H1 (cell line): Measurements from ENCODE around the gene RASEF. TPM values are rescaled to one million over a fixed set of nuclear protein-coding genes. Genes with fewer than 3 reads are reported as not detected.

Experiments used
- CTCF ChIA-PET: fragments of 300-600 bp; sonication (Branson Sonifier 250); formaldehyde crosslinking; loops from one replicate; lab custom pipeline; 2021; ENCODE audit not compliant: partially characterized antibody; lab: Charles Lee
- POLR2A ChIA-PET: fragments of 300-600 bp; sonication (Branson Sonifier 250); formaldehyde crosslinking; loops from one replicate; lab custom pipeline; 2021; ENCODE audit warnings: inconsistent platforms; ENCODE audit not compliant: partially characterized antibody; lab: Charles Lee
- DNase-seq, 2 experiments: peaks; one replicate each; pipeline versions ENCODE4 v3.0.0 to v3.0.0-alpha.2; 2010 to 2022; ENCODE audit warnings: low spot score in 2 of 2, low read depth in 1 of 2, mixed read lengths in 1 of 2
- FAIRE-seq: peaks from 2 replicates; lab custom pipeline; 2011; peaks lifted over from hg19 to GRCh38; lab: Jason Lieb, UNC
- H2AFZ ChIP-seq: 2 replicates; pipeline ENCODE4 v1.8.1; 2012; ENCODE audit warnings: low read length, inconsistent platforms
- H2AK5ac ChIP-seq: 2 replicates; pipeline ENCODE4 v1.6.1; 2013; ENCODE audit warnings: low read depth, low read length
- H2BK120ac ChIP-seq: replicated peaks from 2 replicates; pipeline ENCODE3; 2013; ENCODE audit warnings: low read depth, low read length, inconsistent platforms
- H2BK12ac ChIP-seq: 2 replicates; pipeline ENCODE4 v1.6.1; 2013; ENCODE audit warnings: low read depth, low read length
- H2BK15ac ChIP-seq: 2 replicates; pipeline ENCODE4 v1.6.1; 2013; ENCODE audit warnings: low read length
- H2BK20ac ChIP-seq: 2 replicates; pipeline ENCODE4 v1.6.1; 2013; ENCODE audit warnings: low read length
- H2BK5ac ChIP-seq: 2 replicates; pipeline ENCODE4 v1.6.1; 2013; ENCODE audit warnings: low read depth, low read length
- H3K14ac ChIP-seq: 2 replicates; pipeline ENCODE4 v1.6.1; 2013; ENCODE audit warnings: inconsistent platforms; ENCODE audit not compliant: insufficient read length
- H3K18ac ChIP-seq: 2 replicates; pipeline ENCODE4 v1.6.1; 2013; ENCODE audit warnings: low read length; ENCODE audit errors: extremely low read depth
- H3K23ac ChIP-seq: 2 replicates; pipeline ENCODE4 v1.6.1; 2013; ENCODE audit warnings: inconsistent platforms; ENCODE audit not compliant: insufficient read length
- H3K23me2 ChIP-seq: 2 replicates; pipeline ENCODE4 v1.6.1; 2013; ENCODE audit warnings: low read depth, low read length
- H3K27ac ChIP-seq: 2 replicates; pipeline ENCODE4 v1.6.1; 2011; ENCODE audit warnings: low read depth, low read length, inconsistent platforms
- H3K27me3 ChIP-seq, 4 experiments: replicated peaks in 1 of 4; 1 replicate in 1 of 4; 2 replicates in 3 of 4; pipeline versions ENCODE4 v1.6.1 to v1.8.1; 2011 to 2013; ENCODE audit warnings: low read length in 3 of 4, mild to moderate bottlenecking in 3 of 4, inconsistent platforms in 2 of 4, mixed read lengths in 2 of 4, moderate library complexity in 1 of 4; ENCODE audit not compliant: control insufficient read depth in 3 of 4, insufficient read depth in 3 of 4; ENCODE audit errors: extremely low read depth in 1 of 4
- H3K36me3 ChIP-seq, 4 experiments: 2 replicates each; pipeline versions ENCODE4 v1.6.1 to v1.8.1; 2011 to 2013; ENCODE audit warnings: mild to moderate bottlenecking in 4 of 4, low read length in 3 of 4, moderate library complexity in 2 of 4, control low read depth in 1 of 4, inconsistent platforms in 1 of 4; ENCODE audit not compliant: insufficient read depth in 4 of 4, control insufficient read depth in 2 of 4
- H3K4ac ChIP-seq: replicated peaks from 2 replicates; pipeline ENCODE3; 2013; ENCODE audit warnings: low read length, low read depth, mixed read lengths, inconsistent platforms; ENCODE audit not compliant: insufficient read length
- H3K4me1 ChIP-seq, 4 experiments: replicated peaks in 1 of 4; 1 replicate in 1 of 4; 2 replicates in 3 of 4; pipeline versions ENCODE4 v1.6.1 to v1.8.1; 2011 to 2013; ENCODE audit warnings: low read length in 3 of 4, inconsistent platforms in 2 of 4, mixed read lengths in 1 of 4; ENCODE audit not compliant: insufficient read depth in 4 of 4, control insufficient read depth in 3 of 4
- H3K4me2 ChIP-seq, 2 experiments: 2 replicates each; pipeline versions ENCODE4 v1.6.1 to v1.8.1; 2011 to 2013; ENCODE audit warnings: low read depth in 2 of 2, low read length in 2 of 2, control low read depth in 1 of 2, inconsistent platforms in 1 of 2, mild to moderate bottlenecking in 1 of 2; ENCODE audit not compliant: insufficient read depth in 1 of 2
- H3K4me3 ChIP-seq, 4 experiments: fragments of 200-600, 300-600 bp in 1 of 4; sonication (generic), shearing (Covaris generic), sonication (Bioruptor Twin) in 1 of 4; 2 replicates each; pipeline versions ENCODE4 v1.5.1 to v1.8.1; 2011 to 2016; ENCODE audit warnings: low read length in 4 of 4, low read depth in 3 of 4, control low read depth in 2 of 4, inconsistent platforms in 2 of 4, mild to moderate bottlenecking in 2 of 4, mixed read lengths in 1 of 4, moderate library complexity in 1 of 4; ENCODE audit not compliant: insufficient read depth in 2 of 4; ENCODE audit errors: extremely low read depth in 1 of 4
- H3K56ac ChIP-seq: replicated peaks from 2 replicates; pipeline ENCODE3; 2013; ENCODE audit warnings: low read depth, mild to moderate bottlenecking, mixed read lengths, low read length, inconsistent platforms; ENCODE audit not compliant: insufficient read length
- H3K79me1 ChIP-seq: 2 replicates; pipeline ENCODE4 v1.6.1; 2013; ENCODE audit warnings: low read depth, low read length, control low read depth
- H3K79me2 ChIP-seq, 2 experiments: 2 replicates each; pipeline versions ENCODE4 v1.6.1 to v1.8.1; 2012 to 2013; ENCODE audit warnings: low read length in 2 of 2, mild to moderate bottlenecking in 2 of 2, inconsistent platforms in 1 of 2; ENCODE audit not compliant: insufficient read depth in 2 of 2, control insufficient read depth in 1 of 2
- H3K9ac ChIP-seq, 4 experiments: replicated peaks in 1 of 4; 1 replicate in 1 of 4; 2 replicates in 3 of 4; pipeline versions ENCODE4 v1.6.1 to v1.8.1; 2011 to 2013; ENCODE audit warnings: low read depth in 3 of 4, low read length in 3 of 4, control low read depth in 2 of 4, mild to moderate bottlenecking in 2 of 4, moderate library complexity in 2 of 4, inconsistent platforms in 1 of 4; ENCODE audit errors: extremely low read depth in 1 of 4
- H3K9me3 ChIP-seq, 2 experiments: 2 replicates each; pipeline versions ENCODE4 v1.6.1 to v1.8.1; 2012 to 2013; ENCODE audit warnings: mild to moderate bottlenecking in 2 of 2, moderate library complexity in 2 of 2, control low read depth in 1 of 2, inconsistent platforms in 1 of 2, low read depth in 1 of 2, low read length in 1 of 2, mixed read lengths in 1 of 2; ENCODE audit not compliant: insufficient read depth in 2 of 2
- H4K20me1 ChIP-seq, 2 experiments: replicated peaks in 1 of 2; 2 replicates each; pipeline versions ENCODE3 to v1.8.1; 2011 to 2013; ENCODE audit warnings: inconsistent platforms in 2 of 2, low read length in 2 of 2, mild to moderate bottlenecking in 1 of 2; ENCODE audit not compliant: insufficient read depth in 2 of 2, control insufficient read depth in 1 of 2
- H4K5ac ChIP-seq: 2 replicates; pipeline ENCODE4 v1.6.1; 2013; ENCODE audit warnings: low read length, low read depth, mixed read lengths, inconsistent platforms; ENCODE audit not compliant: insufficient read length
- H4K8ac ChIP-seq: 2 replicates; pipeline ENCODE4 v1.8.0; 2013; ENCODE audit warnings: mild to moderate bottlenecking, moderate library complexity, low read length, inconsistent platforms; ENCODE audit not compliant: insufficient read depth; ENCODE audit errors: extremely low read depth
- H4K91ac ChIP-seq: replicated peaks from 2 replicates; pipeline ENCODE3; 2013; ENCODE audit warnings: low read length, mixed read lengths, inconsistent platforms; ENCODE audit not compliant: insufficient read length
- HDAC2 ChIP-seq, 2 experiments: fragments of 300-600 bp in 1 of 2; sonication (generic) in 1 of 2; IDR thresholded peaks; 2 replicates each; pipeline ENCODE4 v1.6.1; 2011 to 2012; ENCODE audit warnings: low read depth in 2 of 2, low read length in 2 of 2, mild to moderate bottlenecking in 2 of 2, moderate library complexity in 2 of 2, borderline replicate concordance in 1 of 2, inconsistent platforms in 1 of 2
- POLR2AphosphoS5 ChIP-seq: IDR thresholded peaks from 2 replicates; pipeline ENCODE4 v1.6.1; 2011; ENCODE audit warnings: low read depth, low read length
- WGBS, 2 experiments: shearing (Covaris generic) in 1 of 2; methylation state at CpG; one replicate each; pipeline versions ENCODE4 v1.1.6 to v1.1.7; 2013 to 2015; ENCODE audit warnings: low lambda C conversion rate in 2 of 2, mixed read lengths in 2 of 2, inconsistent platforms in 1 of 2, low coverage in 1 of 2, missing lambda C conversion rate in 1 of 2; ENCODE audit not compliant: insufficient replicate concordance in 2 of 2, insufficient coverage in 1 of 2, insufficient read length in 1 of 2; ENCODE audit errors: extremely low coverage in 1 of 2, missing lambda C conversion rate in 1 of 2; 5-methylcytosine and 5-hydroxymethylcytosine counted together
- polyA plus RNA-seq, 7 experiments: library from polyadenylated mRNA; depleted of rRNA in 3 of 7; stranded (reverse) in 5 of 7; unstranded in 2 of 7; fragments of >200 nt in 5 of 7; fragments of 200-250 nt in 2 of 7; gene quantifications; 1 replicate in 5 of 7; 2 replicates in 1 of 7; 4 replicates in 1 of 7; pipeline versions ENCODE4 v1.2.1 to v1.2.3, GENCODE V29; 2011 to 2013; ENCODE audit warnings: missing spikeins in 2 of 7, mixed read lengths in 2 of 7
- total RNA-seq: library from RNA; stranded (reverse); fragmentation: NEBNext Ultra II Directional; extraction: Animal tissue kit (Norgen Biotek cat#: 25700); gene quantifications from 2 replicates; pipeline ENCODE4 v1.2.1, GENCODE V29; 2021

RASEF gene
- total and polyA plus RNA-seq, 2 of the 8 experiments (the other 6 are each of a cell fraction or from before 2014, with no cell fraction given): 1.1 to 4.6 TPM

GRCh38 chr9:82991671-82992070 lies 71.3 kb downstream of the RASEF start:
- H2BK15ac ChIP-seq: no peak overlapping the region
- POLR2A ChIA-PET: no interaction called here
- H2BK12ac ChIP-seq: no peak overlapping the region
- WGBS, 2 experiments: 98% methylated on average over 2 of the region's 2 CpGs; no CpG with 5 or more reads in 1 of the 2 experiments
- no peaks in the 10 kb centered on the region for H3K79me2 ChIP-seq
- no peak overlapping the region for H3K4ac ChIP-seq
- no peak overlapping the region for H4K8ac ChIP-seq
- H2AFZ ChIP-seq: no peak overlapping the region
- no peak overlapping the region for H2AK5ac ChIP-seq
- no peaks in the 10 kb centered on the region for H3K27me3 ChIP-seq
- FAIRE-seq (no peak), DNase-seq (no peak)
- H3K23me2 ChIP-seq: no peaks in the 10 kb centered on the region
- CTCF ChIA-PET: no interaction called here
- no peak overlapping the region for H2BK5ac ChIP-seq
- no peak overlapping the region for H3K56ac ChIP-seq
- H2BK120ac ChIP-seq: no peak overlapping the region
- H3K4me3 ChIP-seq: no peak overlapping the region
- H3K27ac ChIP-seq: no peak overlapping the region
- H4K20me1 ChIP-seq: no peaks in the 10 kb centered on the region
- no peak overlapping the region for H4K5ac ChIP-seq
- H3K14ac ChIP-seq: no peak overlapping the region
- no peak overlapping the region for H3K4me2 ChIP-seq
- H3K9ac ChIP-seq: no peak overlapping the region
- H3K79me1 ChIP-seq: no peaks in the 10 kb centered on the region
- no peaks in the 10 kb centered on the region; a peak in 1 of 7 replicates for H3K4me1 ChIP-seq
- no peaks in the 10 kb centered on the region for H3K36me3 ChIP-seq
- H3K9me3 ChIP-seq: no peaks in the 10 kb centered on the region
- H3K18ac ChIP-seq: no peak overlapping the region
- H2BK20ac ChIP-seq: no peak overlapping the region
- H4K91ac ChIP-seq: no peak overlapping the region
- TF ChIP-seq POLR2AphosphoS5 (no peak), HDAC2 (IDR thresholded peaks at IDR 0.05; ENCODE audit: borderline replicate concordance in 1 of 2, low read depth in 2 of 2, low read length in 2 of 2) (no peak)
- no peak overlapping the region for H3K23ac ChIP-seq
